Smooth muscle cell (in vitro differentiated cells): ENCODE results near the gene B3GAT2. TPM values are rescaled to one million over a fixed set of nuclear protein-coding genes. Genes with fewer than 3 reads are reported as not detected.

Experiments used
- DNase-seq: peaks from one replicate; lab custom pipeline; 2025; ENCODE audit not compliant: unreplicated experiment; lab: John Stamatoyannopoulos, UW
- H2AFZ ChIP-seq: fragments of 200-600 bp; sonication (generic); 2 replicates; pipeline ENCODE4 v1.6.0; 2016; ENCODE audit warnings: antibody characterized with exemption, low read depth, mild to moderate bottlenecking
- H3F3A ChIP-seq: fragments of 200-600 bp; sonication (generic); 2 replicates; pipeline ENCODE4 v1.6.0; 2017; ENCODE audit warnings: antibody characterized with exemption, low read depth
- H3K27ac ChIP-seq: fragments of 200-600 bp; sonication (generic); 2 replicates; pipeline ENCODE4 v1.5.1; 2016; ENCODE audit warnings: low read depth, mild to moderate bottlenecking
- H3K27me3 ChIP-seq: fragments of 200-600 bp; sonication (generic); 2 replicates; pipeline ENCODE4 v1.6.1; 2016; ENCODE audit warnings: low read depth, mild to moderate bottlenecking
- H3K36me3 ChIP-seq: fragments of 200-600 bp; sonication (generic); 2 replicates; pipeline ENCODE4 v1.5.1; 2016; ENCODE audit warnings: low read depth
- H3K4me1 ChIP-seq: fragments of 200-600 bp; sonication (generic); 2 replicates; pipeline ENCODE4 v1.5.1; 2016; ENCODE audit warnings: low read depth
- H3K4me2 ChIP-seq: fragments of 200-600 bp; sonication (generic); 2 replicates; pipeline ENCODE4 v1.6.0; 2016; ENCODE audit warnings: mild to moderate bottlenecking
- H3K4me3 ChIP-seq: fragments of 200-600 bp; sonication (generic); 2 replicates; pipeline ENCODE4 v1.5.1; 2016; ENCODE audit warnings: mild to moderate bottlenecking
- H3K79me2 ChIP-seq: fragments of 200-600 bp; sonication (generic); 2 replicates; pipeline ENCODE4 v1.6.0; 2016; ENCODE audit warnings: low read depth, mild to moderate bottlenecking
- H3K9ac ChIP-seq: fragments of 200-600 bp; sonication (generic); 2 replicates; pipeline ENCODE4 v1.6.0; 2016; ENCODE audit warnings: low read depth
- H3K9me3 ChIP-seq: fragments of 200-600 bp; sonication (generic); replicated peaks from 2 replicates; pipeline ENCODE4 v1.5.1; 2016; ENCODE audit warnings: low read depth
- H4K20me1 ChIP-seq: fragments of 200-600 bp; sonication (generic); 2 replicates; pipeline ENCODE4 v1.6.0; 2016; ENCODE audit warnings: low read depth
- CTCF ChIP-seq: fragments of 200-600 bp; sonication (generic); IDR thresholded peaks from 2 replicates; pipeline ENCODE4 v1.5.1; 2017; ENCODE audit warnings: borderline replicate concordance, mild to moderate bottlenecking, antibody characterized with exemption; ENCODE audit not compliant: insufficient read depth, poor library complexity, severe bottlenecking
- WGBS: methylation state at CpG from one replicate; pipeline ENCODE4 v1.1.7; 2016; ENCODE audit warnings: low lambda C conversion rate; 5-methylcytosine and 5-hydroxymethylcytosine counted together
- polyA plus RNA-seq: library from polyadenylated mRNA; unstranded; fragments of >200 nt; fragmentation: Nextera tagmentation; extraction: Ambion mirVana; gene quantifications from 2 replicates; pipeline ENCODE4 v1.2.1, GENCODE V29; 2016
- total RNA-seq: library from RNA; depleted of rRNA; stranded (reverse); fragments of >200 nt; gene quantifications from 2 replicates; pipeline ENCODE4 v1.2.3, GENCODE V29; 2014

B3GAT2 gene
- total and polyA plus RNA-seq, 2 experiments from 2014 or later: 0.13 to 0.14 TPM

GRCh38 chr6:70839286-70840266 lies 117.3 kb downstream of the B3GAT2 start:
- H4K20me1 ChIP-seq: peaks cover 4% of the 10 kb centered on the region
- no peak for TF ChIP-seq CTCF
- H3K36me3 ChIP-seq: no peaks in the 10 kb centered on the region
- no peak overlapping the region for H3K9ac ChIP-seq
- H3K4me2 ChIP-seq: no peak overlapping the region
- no peak overlapping the region for H3K4me3 ChIP-seq
- no peaks in the 10 kb centered on the region for H3K27me3 ChIP-seq
- H3K9me3 ChIP-seq: no peaks in the 10 kb centered on the region
- DNase-seq: no peak
- H3K27ac ChIP-seq: no peak overlapping the region
- H3K4me1 ChIP-seq: no peaks in the 10 kb centered on the region
- no peaks in the 10 kb centered on the region for H3K79me2 ChIP-seq
- no peaks in the 10 kb centered on the region for H3F3A ChIP-seq
- H2AFZ ChIP-seq: no peak overlapping the region
- WGBS: 97% methylated on average over 7 of the region's 7 CpGs

GRCh38 chr6:70838907-70839285 lies 118.0 kb downstream of the B3GAT2 start:
- no peak overlapping the region for H3K4me3 ChIP-seq
- peaks cover 4% of the 10 kb centered on the region for H4K20me1 ChIP-seq
- WGBS: 95% methylated on average over 2 of the region's 2 CpGs
- no peaks in the 10 kb centered on the region for H3K9me3 ChIP-seq
- H3K4me2 ChIP-seq: no peak overlapping the region
- no peaks in the 10 kb centered on the region for H3F3A ChIP-seq
- no peak overlapping the region for H3K9ac ChIP-seq
- H3K27me3 ChIP-seq: no peaks in the 10 kb centered on the region
- H2AFZ ChIP-seq: no peak overlapping the region
- no peak for TF ChIP-seq CTCF
- no peak for DNase-seq
- H3K27ac ChIP-seq: no peak overlapping the region
- no peaks in the 10 kb centered on the region for H3K4me1 ChIP-seq
- no peaks in the 10 kb centered on the region for H3K36me3 ChIP-seq
- H3K79me2 ChIP-seq: no peaks in the 10 kb centered on the region

GRCh38 chr6:70834520-70834919 lies 122.3 kb downstream of the B3GAT2 start:
- DNase-seq: no peak
- H3K4me3 ChIP-seq: no peak overlapping the region
- H3K36me3 ChIP-seq: no peaks in the 10 kb centered on the region
- H2AFZ ChIP-seq: no peak overlapping the region
- no peak overlapping the region for H3K4me2 ChIP-seq
- TF ChIP-seq CTCF: no peak
- no peaks in the 10 kb centered on the region for H3K9me3 ChIP-seq
- 94% methylated on average over 2 of the region's 2 CpGs for WGBS
- no peak overlapping the region for H3K27ac ChIP-seq
- H3F3A ChIP-seq: no peaks in the 10 kb centered on the region
- H4K20me1 ChIP-seq: peaks cover 14% of the 10 kb centered on the region
- peaks cover 3% of the 10 kb centered on the region for H3K79me2 ChIP-seq
- no peak overlapping the region for H3K9ac ChIP-seq
- H3K4me1 ChIP-seq: no peaks in the 10 kb centered on the region
- H3K27me3 ChIP-seq: no peaks in the 10 kb centered on the region
